ENCODE measurements around the gene COQ10A.

COQ10A gene

DNA sequence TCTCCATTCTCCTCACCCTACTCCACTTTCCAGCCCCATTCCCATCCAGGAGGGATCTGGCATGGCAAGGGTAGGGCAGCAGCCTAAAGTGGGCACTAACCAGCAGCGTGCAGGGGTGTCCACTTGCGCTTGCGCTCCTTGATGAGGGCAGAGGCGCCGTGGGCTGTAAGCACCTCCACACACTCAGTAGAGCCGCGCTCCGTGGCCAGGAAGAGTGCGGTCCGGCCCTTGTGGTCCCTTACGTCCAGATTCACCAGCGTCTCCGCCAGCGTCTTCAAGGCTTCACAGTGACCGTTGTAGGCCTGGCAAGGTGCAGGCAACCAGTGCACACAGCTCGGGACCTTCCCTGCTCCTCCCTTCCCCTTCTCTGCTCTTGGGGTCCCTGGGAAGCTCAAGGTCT lies 18.8 kb upstream of the COQ10A start:
- no peaks in the 10 kb centered on the region for H3K36me3 ChIP-seq (ENCODE audit: low read length)
- no peaks in the 10 kb centered on the region for H3K27me3 ChIP-seq (ENCODE audit: low read length)
- no peak for TF ChIP-seq EZH2phosphoT487 (conservative IDR thresholded peaks at IDR 0.05; ENCODE audit: low read length)
- TF ChIP-seq, protein P1, sequence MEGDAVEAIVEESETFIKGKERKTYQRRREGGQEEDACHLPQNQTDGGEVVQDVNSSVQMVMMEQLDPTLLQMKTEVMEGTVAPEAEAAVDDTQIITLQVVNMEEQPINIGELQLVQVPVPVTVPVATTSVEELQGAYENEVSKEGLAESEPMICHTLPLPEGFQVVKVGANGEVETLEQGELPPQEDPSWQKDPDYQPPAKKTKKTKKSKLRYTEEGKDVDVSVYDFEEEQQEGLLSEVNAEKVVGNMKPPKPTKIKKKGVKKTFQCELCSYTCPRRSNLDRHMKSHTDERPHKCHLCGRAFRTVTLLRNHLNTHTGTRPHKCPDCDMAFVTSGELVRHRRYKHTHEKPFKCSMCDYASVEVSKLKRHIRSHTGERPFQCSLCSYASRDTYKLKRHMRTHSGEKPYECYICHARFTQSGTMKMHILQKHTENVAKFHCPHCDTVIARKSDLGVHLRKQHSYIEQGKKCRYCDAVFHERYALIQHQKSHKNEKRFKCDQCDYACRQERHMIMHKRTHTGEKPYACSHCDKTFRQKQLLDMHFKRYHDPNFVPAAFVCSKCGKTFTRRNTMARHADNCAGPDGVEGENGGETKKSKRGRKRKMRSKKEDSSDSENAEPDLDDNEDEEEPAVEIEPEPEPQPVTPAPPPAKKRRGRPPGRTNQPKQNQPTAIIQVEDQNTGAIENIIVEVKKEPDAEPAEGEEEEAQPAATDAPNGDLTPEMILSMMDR (IDR thresholded peaks at IDR 0.05; ENCODE audit: insufficient read depth, low read length, poor library complexity, severe bottlenecking): no peak
- no peaks in the 10 kb centered on the region for H3K9me2 ChIP-seq (replicated peaks; ENCODE audit: insufficient read depth, low read length)
- no peaks in the 10 kb centered on the region for H3K79me2 ChIP-seq (ENCODE audit: insufficient read depth, low read length)
- no peaks in the 10 kb centered on the region for H3F3A ChIP-seq (ENCODE audit: insufficient read depth)
- no peaks in the 10 kb centered on the region for H4K20me1 ChIP-seq (ENCODE audit: low read depth, low read length)
- H3K27ac ChIP-seq (ENCODE audit: low read depth, low read length): no peak overlapping the region
- no peak overlapping the region for H2AFZ ChIP-seq (ENCODE audit: low read depth, low read length, severe bottlenecking)
- H3K9ac ChIP-seq (ENCODE audit: low read length): no peak overlapping the region
- no peaks in the 10 kb centered on the region for H3K9me3 ChIP-seq (ENCODE audit: insufficient read depth, low read length)
- H3K4me2 ChIP-seq (ENCODE audit: low read depth, low read length, poor library complexity, severe bottlenecking): no peak overlapping the region
- no peak overlapping the region for H3K4me3 ChIP-seq (ENCODE audit: insufficient read depth, low read length, poor library complexity, severe bottlenecking)

DNA sequence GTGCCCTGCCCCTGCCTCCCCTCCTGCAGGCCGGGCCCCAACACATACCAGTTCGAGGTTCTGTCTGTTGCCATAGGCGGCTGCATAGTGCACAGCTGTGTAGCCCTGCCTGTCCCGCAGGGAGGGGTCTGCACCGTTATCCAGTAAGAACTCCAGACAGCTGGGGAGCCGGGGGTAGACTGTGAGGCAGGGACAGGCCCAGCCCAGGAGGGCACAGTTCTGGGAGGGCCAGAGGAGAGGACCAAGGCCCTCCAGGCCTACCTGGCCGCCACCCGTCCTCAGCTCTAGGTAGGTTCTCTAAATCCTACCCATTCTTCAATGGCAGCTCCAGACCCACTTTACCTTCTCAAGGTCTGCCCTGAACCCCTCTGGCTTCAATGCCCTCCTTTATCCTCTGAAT lies 18.0 kb upstream of the COQ10A start:
- no peaks in the 10 kb centered on the region for H3F3A ChIP-seq (ENCODE audit: insufficient read depth)
- no peak overlapping the region for H3K9ac ChIP-seq (ENCODE audit: low read length)
- H3K9me2 ChIP-seq (replicated peaks; ENCODE audit: insufficient read depth, low read length): no peaks in the 10 kb centered on the region
- no peaks in the 10 kb centered on the region for H3K9me3 ChIP-seq (ENCODE audit: insufficient read depth, low read length)
- H3K79me2 ChIP-seq (ENCODE audit: insufficient read depth, low read length): no peaks in the 10 kb centered on the region
- no peak for TF ChIP-seq EZH2phosphoT487 (conservative IDR thresholded peaks at IDR 0.05; ENCODE audit: low read length)
- TF ChIP-seq, protein P1 (IDR thresholded peaks at IDR 0.05; ENCODE audit: insufficient read depth, low read length, poor library complexity, severe bottlenecking): no peak
- H3K27ac ChIP-seq (ENCODE audit: low read depth, low read length): no peak overlapping the region
- no peaks in the 10 kb centered on the region for H3K36me3 ChIP-seq (ENCODE audit: low read length)
- no peak overlapping the region for H2AFZ ChIP-seq (ENCODE audit: low read depth, low read length, severe bottlenecking)
- H3K4me3 ChIP-seq (ENCODE audit: insufficient read depth, low read length, poor library complexity, severe bottlenecking): no peak overlapping the region
- H3K27me3 ChIP-seq (ENCODE audit: low read length): no peaks in the 10 kb centered on the region
- no peak overlapping the region for H3K4me2 ChIP-seq (ENCODE audit: low read depth, low read length, poor library complexity, severe bottlenecking)
- no peaks in the 10 kb centered on the region for H4K20me1 ChIP-seq (ENCODE audit: low read depth, low read length)

DNA sequence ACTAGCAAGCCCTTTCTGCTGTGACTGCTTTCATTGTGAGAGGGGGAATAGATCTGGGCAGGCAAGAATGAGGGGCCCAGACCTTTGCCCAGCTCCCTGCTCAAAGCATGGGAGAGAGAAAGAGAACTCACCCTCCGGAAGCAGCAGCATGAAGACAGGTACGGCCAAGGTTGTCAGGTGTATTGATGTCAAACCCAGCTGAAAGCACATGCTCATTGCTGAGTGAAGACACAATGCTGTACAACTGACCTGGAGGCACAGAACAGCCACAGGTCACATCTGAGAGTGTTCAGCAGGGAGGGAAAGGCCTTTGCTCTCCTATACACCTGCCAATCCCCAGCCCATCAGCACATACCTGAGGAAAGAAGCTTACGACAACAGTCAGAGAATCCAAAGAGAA lies 14.1 kb upstream of the COQ10A start:
- no peak overlapping the region for H3K9ac ChIP-seq (ENCODE audit: low read length)
- H4K20me1 ChIP-seq (ENCODE audit: low read depth, low read length): no peaks in the 10 kb centered on the region

More for the DNA sequence above, 14.1 kb upstream of the COQ10A start:
- Histone ChIP-seq H2AFZ (ENCODE audit: low read depth, low read length, severe bottlenecking) (no peak overlapping the region), H3K9me2 (replicated peaks; ENCODE audit: insufficient read depth, low read length) (no peaks in the 10 kb centered on the region), H3K4me3 (ENCODE audit: insufficient read depth, low read length, poor library complexity, severe bottlenecking) (no peak overlapping the region), H3K9me3 (ENCODE audit: insufficient read depth, low read length) (no peaks in the 10 kb centered on the region), H3K36me3 (ENCODE audit: low read length) (no peaks in the 10 kb centered on the region), H3K4me2 (ENCODE audit: low read depth, low read length, poor library complexity, severe bottlenecking) (no peak overlapping the region), H3F3A (ENCODE audit: insufficient read depth) (no peaks in the 10 kb centered on the region), H3K27me3 (ENCODE audit: low read length) (no peaks in the 10 kb centered on the region), H3K79me2 (ENCODE audit: insufficient read depth, low read length) (peaks cover 8% of the 10 kb centered on the region; the same call in 1 of the 2 replicates), H3K27ac (ENCODE audit: low read depth, low read length) (no peak overlapping the region)
- no peak for TF ChIP-seq EZH2phosphoT487 (conservative IDR thresholded peaks at IDR 0.05; ENCODE audit: low read length)
- TF ChIP-seq, protein P1 (IDR thresholded peaks at IDR 0.05; ENCODE audit: insufficient read depth, low read length, poor library complexity, severe bottlenecking): no peak

Measured in SU-DHL-6 (cell line).